IMR-90 (cell line): ENCODE measurements around the gene PHKG2.

ENCODE experiments used
- CTCF ChIP-seq: conservative IDR thresholded peaks from 2 replicates; pipeline ENCODE4 v1.5.1; 2012; ENCODE audit warnings: mild to moderate bottlenecking, low read depth, low read length, improper control_type of control experiment
- ELK1 ChIP-seq: fragments of 150-350 bp; IDR thresholded peaks from 2 replicates; pipeline ENCODE4 v1.6.1; 2016; ENCODE audit warnings: low read depth, mild to moderate bottlenecking, low read length, moderate library complexity, borderline replicate concordance
- MAZ ChIP-seq: IDR thresholded peaks from 2 replicates; pipeline ENCODE4 v1.6.1; 2012; ENCODE audit warnings: low read depth, mild to moderate bottlenecking, low read length, improper control_type of control experiment, moderate library complexity, borderline replicate concordance
- POLR2A ChIP-seq: IDR thresholded peaks from 2 replicates; pipeline ENCODE4 v1.6.1; 2012; ENCODE audit warnings: mild to moderate bottlenecking, low read depth, low read length
- RCOR1 ChIP-seq: IDR thresholded peaks from 2 replicates; pipeline ENCODE4 v1.6.1; 2012; ENCODE audit warnings: mild to moderate bottlenecking, low read length, improper control_type of control experiment; ENCODE audit not compliant: insufficient replicate concordance

GRCh38 chr16:30720694-30721093, 27.5 kb upstream of the PHKG2 start:
- TF ChIP-seq POLR2A (no peak), MAZ (no peak), CTCF (no peak), RCOR1 (no peak), ELK1 (no peak)
